GM12878 (cell line): ENCODE results near the gene KRTAP10-2. TPM values are rescaled to one million over a fixed set of nuclear protein-coding genes. Genes with fewer than 3 reads are reported as not detected.

ENCODE experiments used
- ATAC-seq: fragments of 200-7000 bp; cut with Tn5 transposase; 3 replicates; pipeline ENCODE4 v1.9.1; 2020; ENCODE audit warnings: mild to moderate bottlenecking, moderate library complexity
- BruUV-seq: library from RNA; stranded (reverse); fragments of 400-500 nt; replicated peaks from 2 replicates; lab custom pipeline; 2021; lab: Mats Ljungman, UMichigan
- CTCF ChIA-PET: fragments of 300-600 bp; sonication (Branson Sonifier 250); formaldehyde crosslinking; extraction: SDS; loops from one replicate; lab custom pipeline; 2021; ENCODE audit warnings: inconsistent platforms; lab: Yijun Ruan, JAX
- POLR2A ChIA-PET: fragments of 350-600 bp; formaldehyde crosslinking; extraction: SDS; loops from one replicate; lab custom pipeline; 2021; ENCODE audit warnings: inconsistent platforms; lab: Charles Lee
- RAD21 ChIA-PET: fragments of 300-600 bp; sonication (Branson Sonifier 250); formaldehyde crosslinking; loops from one replicate; lab custom pipeline; 2023; ENCODE audit warnings: antibody characterized with exemption; ENCODE audit not compliant: unreplicated experiment; lab: Charles Lee
- SMC1A ChIA-PET: fragments of 300-600 bp; sonication (Branson Sonifier 250); formaldehyde crosslinking; loops from one replicate; lab custom pipeline; 2023; ENCODE audit not compliant: unreplicated experiment, uncharacterized antibody; lab: Charles Lee
- DNase-seq: peaks from one replicate; pipeline ENCODE4 v3.0.0-alpha.2; 2011; ENCODE audit warnings: low read depth, low spot score
- FAIRE-seq: peaks from 3 replicates; lab custom pipeline; 2011; peaks lifted over from hg19 to GRCh38; lab: Jason Lieb, UNC
- H2AFZ ChIP-seq: 2 replicates; pipeline ENCODE4 v1.6.0; 2011; ENCODE audit warnings: low read depth, low read length, control low read depth; ENCODE audit not compliant: control insufficient read depth
- H3K27ac ChIP-seq: 2 replicates; pipeline ENCODE4 v1.5.1; 2011; ENCODE audit warnings: control low read depth; ENCODE audit not compliant: control insufficient read depth, insufficient read depth
- H3K27me3 ChIP-seq, 2 experiments: replicated peaks in 1 of 2; 2 replicates each; pipeline versions ENCODE4 v1.6.0 to v1.6.1; 2011; ENCODE audit warnings: low read length in 1 of 2; ENCODE audit not compliant: control insufficient read depth in 2 of 2, insufficient read depth in 2 of 2
- H3K36me3 ChIP-seq, 2 experiments: 2 replicates each; pipeline ENCODE4 v1.5.1; 2011; ENCODE audit warnings: low read length in 1 of 2; ENCODE audit not compliant: control insufficient read depth in 2 of 2, insufficient read depth in 2 of 2
- H3K4me1 ChIP-seq: 2 replicates; pipeline ENCODE4 v1.6.1; 2011; ENCODE audit warnings: mild to moderate bottlenecking, low read length, moderate library complexity, mixed read lengths; ENCODE audit not compliant: control insufficient read depth, insufficient read depth
- H3K4me2 ChIP-seq: 2 replicates; pipeline ENCODE4 v1.6.0; 2011; ENCODE audit warnings: control low read depth; ENCODE audit not compliant: control insufficient read depth, insufficient read depth
- H3K4me3 ChIP-seq: fragments of 200-600 bp; sonication (generic); 2 replicates; pipeline ENCODE4 v1.5.1; 2016
- H3K79me2 ChIP-seq: 2 replicates; pipeline ENCODE4 v1.6.0; 2011; ENCODE audit warnings: low read length; ENCODE audit not compliant: control insufficient read depth, insufficient read depth
- H3K9ac ChIP-seq: 2 replicates; pipeline ENCODE4 v1.8.0; 2011; ENCODE audit warnings: low read length, control low read depth, mixed read lengths; ENCODE audit not compliant: control insufficient read depth, insufficient read depth
- H3K9me3 ChIP-seq: replicated peaks from 3 replicates; pipeline ENCODE4 v1.5.1; 2011; ENCODE audit warnings: mild to moderate bottlenecking, low read length; ENCODE audit not compliant: control insufficient read depth, insufficient read depth
- H4K20me1 ChIP-seq: 2 replicates; pipeline ENCODE4 v1.6.0; 2011; ENCODE audit not compliant: control insufficient read depth, insufficient read depth
- CHD2 ChIP-seq: IDR thresholded peaks from 2 replicates; pipeline ENCODE4 v1.6.1; 2011; ENCODE audit warnings: low read depth, low read length, improper control_type of control experiment, borderline replicate concordance
- MYC ChIP-seq: IDR thresholded peaks from 2 replicates; pipeline ENCODE4 v1.6.1; 2011; ENCODE audit warnings: mild to moderate bottlenecking, low read length, moderate library complexity, inconsistent platforms; ENCODE audit not compliant: insufficient read depth, insufficient replicate concordance, insufficient read length, severe bottlenecking
- NFXL1 ChIP-seq: fragments of 450-650 bp; IDR thresholded peaks from 2 replicates; pipeline ENCODE4 v1.6.1; 2017; ENCODE audit warnings: antibody characterized with exemption, mild to moderate bottlenecking, borderline replicate concordance
- NFYA ChIP-seq: IDR thresholded peaks from 2 replicates; pipeline ENCODE4 v1.6.1; 2011; ENCODE audit warnings: low read depth, mild to moderate bottlenecking, low read length, improper control_type of control experiment, borderline replicate concordance
- RCOR1 ChIP-seq: conservative IDR thresholded peaks from 2 replicates; pipeline ENCODE4 v1.6.1; 2012; ENCODE audit warnings: low read depth, low read length, improper control_type of control experiment
- SPI1 ChIP-seq: IDR thresholded peaks from 2 replicates; pipeline ENCODE4 v1.6.1; 2011; ENCODE audit warnings: low read depth, mild to moderate bottlenecking, low read length, moderate library complexity, borderline replicate concordance; ENCODE audit not compliant: insufficient read depth
- SREBF2 ChIP-seq: IDR thresholded peaks from 2 replicates; pipeline ENCODE4 v1.6.1; 2012; ENCODE audit warnings: mild to moderate bottlenecking, low read length
- TARDBP ChIP-seq: IDR thresholded peaks from 2 replicates; pipeline ENCODE4 v1.6.1; 2016; ENCODE audit warnings: borderline replicate concordance
- YY1 ChIP-seq: IDR thresholded peaks from 2 replicates; pipeline ENCODE4 v1.6.1; 2011; ENCODE audit warnings: low read depth, mild to moderate bottlenecking, low read length
- ZNF207 ChIP-seq: fragments of 450-650 bp; IDR thresholded peaks from 2 replicates; pipeline ENCODE4 v1.6.1; 2014; ENCODE audit warnings: antibody characterized with exemption, mild to moderate bottlenecking, borderline replicate concordance
- ZNF217 ChIP-seq: fragments of 450-650 bp; IDR thresholded peaks from 2 replicates; pipeline ENCODE4 v1.6.1; 2017; ENCODE audit warnings: antibody characterized with exemption, mild to moderate bottlenecking
- WGBS: methylation state at CpG from one replicate; pipeline ENCODE4 v1.1.6; 2016; ENCODE audit warnings: low lambda C conversion rate; ENCODE audit not compliant: insufficient replicate concordance, insufficient coverage; ENCODE audit errors: missing lambda C conversion rate; 5-methylcytosine and 5-hydroxymethylcytosine counted together
- in situ Hi-C: fragments of 300-500 bp; cut with MboI; formaldehyde crosslinking; loops from 9 replicates; pipeline ENCODE4 v1.14.3; 2018; ENCODE audit warnings: mixed read lengths
- intact Hi-C: fragments of 100-400 bp; cut with micrococcal nuclease; formaldehyde crosslinking; loops from one replicate; pipeline ENCODE4 v1.14.2; 2022; ENCODE audit not compliant: unreplicated experiment
- polyA plus RNA-seq, 11 experiments: library from polyadenylated mRNA; depleted of rRNA in 4 of 11; unstranded in 6 of 11; stranded (reverse) in 5 of 11; fragments of >200 nt; fragmentation: Nextera tagmentation in 4 of 11; fragmentation: Illumina TruSeq in 1 of 11; extraction: Ambion mirVana in 4 of 11; extraction: Trizol in 1 of 11; gene quantifications; 1 replicate in 1 of 11; 2 replicates in 10 of 11; pipeline versions ENCODE4 v1.2.1 to v1.2.3, GENCODE V29; 2011 to 2016; ENCODE audit warnings: inconsistent platforms in 2 of 11, missing spikeins in 2 of 11, low read depth in 1 of 11
- total RNA-seq, 4 experiments: library from RNA; depleted of rRNA in 3 of 4; stranded (reverse); fragments of >200 nt in 3 of 4; fragmentation: Illumina TruSeq in 1 of 4; extraction: Trizol in 1 of 4; gene quantifications; 2 replicates each; pipeline versions ENCODE4 v1.2.1 to v1.2.3, GENCODE V29; 2013 to 2021
- TF ChIP-seq, protein P1 (sequence below): IDR thresholded peaks from 2 replicates; pipeline ENCODE4 v1.6.1; 2011; ENCODE audit warnings: mild to moderate bottlenecking, low read depth, low read length, moderate library complexity; ENCODE audit not compliant: insufficient replicate concordance

Gene KRTAP10-2
- total and polyA plus RNA-seq, 10 of the 15 experiments (the other 5 are each of a cell fraction or from before 2014, with no cell fraction given) = not detected

DNA sequence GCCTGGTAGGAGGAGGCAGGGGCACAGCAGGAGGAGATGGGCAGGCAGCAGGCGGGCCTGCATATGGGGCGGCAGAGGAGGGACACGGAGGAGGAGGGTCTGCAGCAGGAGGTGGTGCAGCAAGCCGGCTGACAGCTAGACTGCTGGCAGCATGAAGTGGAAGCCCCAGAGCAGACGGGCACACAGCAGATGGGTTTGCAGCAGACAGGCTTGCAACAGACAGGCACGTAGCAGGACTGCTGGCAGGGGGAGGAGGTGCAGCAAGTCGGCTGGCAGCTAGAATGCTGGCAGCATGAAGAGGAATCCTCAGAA lies 28.5 kb upstream of the KRTAP10-2 start:
- CTCF ChIA-PET = interaction anchor here (0.6 kb wide), 1 partner anchor 1487 kb away, joined by 3 read pairs; no protein-coding TSS in a partner anchor

More for the DNA sequence above, 28.5 kb upstream of the KRTAP10-2 start:
- no TSS peak for BruUV-seq
- Histone ChIP-seq H3K27ac (no peak overlapping the region), H3K4me2 (no peak overlapping the region), H3K9ac (no peak overlapping the region), H3K36me3 (no peaks in the 10 kb centered on the region), H3K79me2 (no peaks in the 10 kb centered on the region), H3K9me3 (peaks cover 5% of the 10 kb centered on the region; the same call in 2 of the 3 replicates), H3K4me3 (no peak overlapping the region), H3K4me1 (no peaks in the 10 kb centered on the region), H2AFZ (no peak overlapping the region), H4K20me1 (no peaks in the 10 kb centered on the region), H3K27me3 (no peaks in the 10 kb centered on the region)
- SMC1A ChIA-PET = no interaction called here
- intact Hi-C loops (no loop called here), in situ Hi-C loops (no loop called here)
- FAIRE-seq = no peak
- ATAC-seq = no peak
- DNase-seq = no peak
- TF ChIP-seq CHD2 = no peak
- TF ChIP-seq, protein P1, sequence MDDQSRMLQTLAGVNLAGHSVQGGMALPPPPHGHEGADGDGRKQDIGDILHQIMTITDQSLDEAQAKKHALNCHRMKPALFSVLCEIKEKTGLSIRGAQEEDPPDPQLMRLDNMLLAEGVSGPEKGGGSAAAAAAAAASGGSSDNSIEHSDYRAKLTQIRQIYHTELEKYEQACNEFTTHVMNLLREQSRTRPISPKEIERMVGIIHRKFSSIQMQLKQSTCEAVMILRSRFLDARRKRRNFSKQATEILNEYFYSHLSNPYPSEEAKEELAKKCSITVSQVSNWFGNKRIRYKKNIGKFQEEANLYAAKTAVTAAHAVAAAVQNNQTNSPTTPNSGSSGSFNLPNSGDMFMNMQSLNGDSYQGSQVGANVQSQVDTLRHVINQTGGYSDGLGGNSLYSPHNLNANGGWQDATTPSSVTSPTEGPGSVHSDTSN = no peak
- TF ChIP-seq SREBF2 = no peak
- no peak for TF ChIP-seq RCOR1
- TF ChIP-seq YY1 = no peak
- TF ChIP-seq SPI1 = no peak
- TF ChIP-seq NFXL1 = no peak
- no peak for TF ChIP-seq MYC
- TF ChIP-seq ZNF217 = no peak
- TF ChIP-seq TARDBP = no peak
- no peak for TF ChIP-seq ZNF207
- TF ChIP-seq NFYA = no peak
- POLR2A ChIA-PET = no interaction called here
- RAD21 ChIA-PET = no interaction called here
- 32% methylated on average over 7 of the region's 7 CpGs for WGBS
